HepG2 (cell line): ENCODE measurements around the gene KCTD13. TPM values are rescaled to one million over a fixed set of nuclear protein-coding genes. Genes with fewer than 3 reads are reported as not detected.

Source experiments
- CENPX ChIP-seq: sonication (generic); formaldehyde crosslinking; IDR thresholded peaks from 2 replicates; pipeline ENCODE4 v1.9.0; 2021; ENCODE audit warnings: mild to moderate bottlenecking, missing genetic modification reagents, moderate library complexity
- HNF1B ChIP-seq: sonication (generic); formaldehyde crosslinking; IDR thresholded peaks from 2 replicates; pipeline ENCODE4 v1.5.1; 2020; ENCODE audit warnings: mild to moderate bottlenecking, moderate library complexity, missing genetic modification reagents
- HNRNPK ChIP-seq: fragments of 200-400 bp; formaldehyde crosslinking; IDR thresholded peaks from 2 replicates; pipeline ENCODE4 v1.6.1; 2018; ENCODE audit warnings: low read length, low read depth, moderate library complexity, mild to moderate bottlenecking; ENCODE audit not compliant: poor library complexity, severe bottlenecking
- LRRFIP1 ChIP-seq: sonication (generic); formaldehyde crosslinking; conservative IDR thresholded peaks from 2 replicates; pipeline ENCODE4 v1.4.0; 2020; ENCODE audit warnings: missing genetic modification reagents
- MED13 ChIP-seq: sonication (generic); formaldehyde crosslinking; IDR thresholded peaks from 2 replicates; pipeline ENCODE4 v1.5.0; 2020; ENCODE audit warnings: missing genetic modification reagents
- PITX1 ChIP-seq: sonication (generic); formaldehyde crosslinking; IDR thresholded peaks from 2 replicates; pipeline ENCODE4 v1.5.1; 2020; ENCODE audit warnings: mild to moderate bottlenecking, missing genetic modification reagents
- RAD51 ChIP-seq: fragments of 450-650 bp; IDR thresholded peaks from 2 replicates; pipeline ENCODE4 v1.6.1; 2016; ENCODE audit warnings: borderline replicate concordance
- RXRB ChIP-seq: IDR thresholded peaks from 2 replicates; pipeline ENCODE4 v1.6.1; 2016; ENCODE audit warnings: borderline replicate concordance, missing genetic modification reagents, missing compliant biosample characterization
- SMAD9 ChIP-seq: sonication (generic); formaldehyde crosslinking; IDR thresholded peaks from 2 replicates; pipeline ENCODE4 v1.5.1; 2020; ENCODE audit warnings: mild to moderate bottlenecking, missing genetic modification reagents
- SRSF9 ChIP-seq: fragments of 200-400 bp; formaldehyde crosslinking; IDR thresholded peaks from 2 replicates; pipeline ENCODE4 v1.6.1; 2018; ENCODE audit warnings: borderline replicate concordance, mild to moderate bottlenecking, low read depth, low read length; ENCODE audit not compliant: insufficient read depth, poor library complexity, severe bottlenecking
- TEAD3 ChIP-seq: optimal IDR thresholded peaks from 2 replicates; pipeline ENCODE3; 2016; ENCODE audit warnings: borderline replicate concordance
- ZBTB26 ChIP-seq: IDR thresholded peaks from 2 replicates; pipeline ENCODE4 v1.6.1; 2016; ENCODE audit warnings: missing compliant biosample characterization, missing genetic modification reagents, borderline replicate concordance
- ZFP1 ChIP-seq: IDR thresholded peaks from 2 replicates; pipeline ENCODE4 v1.6.1; 2016
- ZFP62 ChIP-seq: sonication (generic); formaldehyde crosslinking; IDR thresholded peaks from 2 replicates; pipeline ENCODE4 v1.4.0; 2020; ENCODE audit warnings: missing genetic modification reagents
- ZKSCAN8 ChIP-seq: IDR thresholded peaks from 2 replicates; pipeline ENCODE4 v1.6.1; 2016; ENCODE audit warnings: borderline replicate concordance, missing genetic modification reagents, missing compliant biosample characterization
- ZNF230 ChIP-seq: sonication (generic); formaldehyde crosslinking; IDR thresholded peaks from 2 replicates; pipeline ENCODE4 v1.4.0; 2020; ENCODE audit warnings: mild to moderate bottlenecking, missing genetic modification reagents
- ZNF432 ChIP-seq: sonication (generic); formaldehyde crosslinking; IDR thresholded peaks from 2 replicates; pipeline ENCODE4 v1.5.0; 2020; ENCODE audit warnings: missing genetic modification reagents, mild to moderate bottlenecking, borderline replicate concordance
- ZNF501 ChIP-seq: sonication (generic); formaldehyde crosslinking; IDR thresholded peaks from 2 replicates; pipeline ENCODE4 v1.5.1; 2020; ENCODE audit warnings: mild to moderate bottlenecking, moderate library complexity, missing genetic modification reagents
- ZNF549 ChIP-seq: sonication (generic); formaldehyde crosslinking; IDR thresholded peaks from 2 replicates; pipeline ENCODE4 v1.5.0; 2020; ENCODE audit warnings: missing genetic modification reagents
- ZNF597 ChIP-seq: sonication (generic); formaldehyde crosslinking; IDR thresholded peaks from 2 replicates; pipeline ENCODE4 v1.5.0; 2020; ENCODE audit warnings: missing genetic modification reagents
- polyA plus RNA-seq, 8 experiments: library from polyadenylated mRNA; depleted of rRNA in 3 of 8; stranded (reverse) in 7 of 8; unstranded in 1 of 8; fragments of >200 nt; fragmentation: Illumina TruSeq in 4 of 8; extraction: Trizol in 4 of 8; gene quantifications; 2 replicates each; pipeline versions ENCODE4 v1.2.1 to v1.2.3, GENCODE V29; 2011 to 2016; ENCODE audit warnings: low read depth in 4 of 8, missing spikeins in 1 of 8, mixed read lengths in 1 of 8; ENCODE audit not compliant: insufficient read depth in 1 of 8
- total RNA-seq, 5 experiments: library from RNA; depleted of rRNA; stranded (reverse); fragments of >200 nt; fragmentation: Illumina TruSeq; extraction: Trizol; gene quantifications; 2 replicates each; pipeline ENCODE4 v1.2.3, GENCODE V29; 2016; ENCODE audit warnings: low read depth in 1 of 5

Gene KCTD13
- total and polyA plus RNA-seq, 2 of the 13 experiments (the other 11 are each of a cell fraction or from before 2014, with no cell fraction given): 6.3 to 14.7 TPM

GRCh38 chr16:29943846-29944799 is 18.1 kb upstream of the KCTD13 start (continued):
- TF ChIP-seq ZFP62 (CRISPR knock-in tag) (no peak), MED13 (CRISPR knock-in tag) (no peak), ZNF230 (CRISPR knock-in tag) (0 out of 2 replicates have a peak, but pooled peaks have one; percentile 25), HNRNPK (no peak), ZBTB26 (CRISPR knock-in tag) (no peak; the same call in none of the 2 replicates), RXRB (peak; percentile 36), SMAD9 (CRISPR knock-in tag) (no peak), ZFP1 (CRISPR knock-in tag) (no peak), ZKSCAN8 (no peak), SRSF9 (no peak), HNF1B (CRISPR knock-in tag) (peak; percentile 86), ZNF432 (CRISPR knock-in tag) (no peak), PITX1 (CRISPR knock-in tag) (peak; percentile 54; the same call in 1 of the 2 replicates), ZNF549 (no peak), CENPX (CRISPR knock-in tag) (no peak), RAD51 (no peak), ZNF597 (CRISPR knock-in tag) (no peak), LRRFIP1 (no peak), TEAD3 (peak; percentile 97), ZNF501 (CRISPR knock-in tag) (peak; percentile 81)
